HEK293 (cell line): ENCODE results near the gene FAM117B.
"Not testable (repeated sequence)": the region's sequence is repeated elsewhere in the genome, so short reads cannot be mapped to it uniquely, and the experiment has no call there.

ENCODE experiments used
- CTCF ChIA-PET: fragments of 350-600 bp; formaldehyde crosslinking; extraction: SDS; loops from one replicate; lab custom pipeline; 2021; ENCODE audit warnings: antibody characterized with exemption; lab: Yijun Ruan, JAX
- POLR2A ChIA-PET: fragments of 300-600 bp; formaldehyde crosslinking; extraction: SDS; loops from one replicate; lab custom pipeline; 2020; ENCODE audit warnings: antibody characterized with exemption, inconsistent platforms; lab: Yijun Ruan, JAX
- H3K27ac ChIP-seq: fragments of 200-500 bp; sonication (Bioruptor generic); 2 replicates; pipeline ENCODE4 v1.5.1; 2014; ENCODE audit warnings: low read depth, low read length, control low read depth, inconsistent platforms; ENCODE audit errors: extremely low read depth
- H3K36me3 ChIP-seq, 2 experiments: fragments of 200-500 bp in 1 of 2; sonication (Bioruptor generic) in 1 of 2; 1 replicate in 1 of 2; 2 replicates in 1 of 2; pipeline ENCODE4 v1.5.1; 2014 to 2017; ENCODE audit warnings: inconsistent platforms in 2 of 2, low read length in 2 of 2; ENCODE audit not compliant: control insufficient read depth in 2 of 2, insufficient read depth in 1 of 2
- H3K4me1 ChIP-seq: fragments of 200-500 bp; sonication (Bioruptor generic); 2 replicates; pipeline ENCODE4 v1.5.1; 2014; ENCODE audit warnings: mild to moderate bottlenecking, low read length, inconsistent platforms; ENCODE audit not compliant: control insufficient read depth, insufficient read depth
- H3K4me3 ChIP-seq: 2 replicates; pipeline ENCODE4 v1.5.1; 2011; ENCODE audit warnings: low read depth, mild to moderate bottlenecking, control low read depth, low read length, moderate library complexity
- H3K9me3 ChIP-seq: fragments of 200-500 bp; sonication (Bioruptor generic); 2 replicates; pipeline ENCODE4 v1.5.1; 2014; ENCODE audit warnings: low read depth, low read length, inconsistent platforms; ENCODE audit not compliant: control insufficient read depth, insufficient read depth
- BCL11A ChIP-seq: fragments of 450-650 bp; formaldehyde crosslinking; IDR thresholded peaks from 2 replicates; pipeline ENCODE4 v1.5.1; 2016; ENCODE audit warnings: low read depth, missing biosample characterization, missing genetic modification characterization
- CTCF ChIP-seq: fragments of 450-650 bp; formaldehyde crosslinking; IDR thresholded peaks from 2 replicates; pipeline ENCODE4 v1.5.1; 2016; ENCODE audit warnings: missing biosample characterization, missing genetic modification characterization
- IKZF3 ChIP-seq: fragments of 450-650 bp; IDR thresholded peaks from 2 replicates; pipeline ENCODE4 v1.5.0; 2018; ENCODE audit warnings: missing biosample characterization, mild to moderate bottlenecking, missing genetic modification characterization, moderate library complexity
- SCRT1 ChIP-seq: fragments of 450-650 bp; formaldehyde crosslinking; IDR thresholded peaks from 2 replicates; pipeline ENCODE4 v1.5.1; 2016; ENCODE audit warnings: missing biosample characterization, missing genetic modification characterization, borderline replicate concordance
- SCRT2 ChIP-seq: fragments of 450-650 bp; formaldehyde crosslinking; IDR thresholded peaks from 2 replicates; pipeline ENCODE4 v1.5.1; 2016; ENCODE audit warnings: missing biosample characterization, missing genetic modification characterization
- ZNF114 ChIP-seq: fragments of 450-650 bp; formaldehyde crosslinking; IDR thresholded peaks from 2 replicates; pipeline ENCODE4 v1.5.0; 2017; ENCODE audit warnings: missing biosample characterization, missing genetic modification characterization
- ZNF174 ChIP-seq: fragments of 450-650 bp; formaldehyde crosslinking; IDR thresholded peaks from 2 replicates; pipeline ENCODE4 v1.5.0; 2017; ENCODE audit warnings: missing biosample characterization, mild to moderate bottlenecking, missing genetic modification characterization
- ZNF510 ChIP-seq: fragments of 450-650 bp; formaldehyde crosslinking; IDR thresholded peaks from 2 replicates; pipeline ENCODE4 v1.5.1; 2018; ENCODE audit warnings: mild to moderate bottlenecking, missing genetic modification characterization, missing biosample characterization; ENCODE audit not compliant: insufficient replicate concordance
- ZNF621 ChIP-seq: fragments of 450-650 bp; formaldehyde crosslinking; IDR thresholded peaks from 2 replicates; pipeline ENCODE4 v1.5.1; 2017; ENCODE audit warnings: missing biosample characterization, missing genetic modification characterization
- ZNF629 ChIP-seq: fragments of 450-650 bp; formaldehyde crosslinking; IDR thresholded peaks from 2 replicates; pipeline ENCODE4 v1.5.1; 2017; ENCODE audit warnings: missing biosample characterization, missing genetic modification characterization
- ZNF76 ChIP-seq: fragments of 450-650 bp; formaldehyde crosslinking; IDR thresholded peaks from 2 replicates; pipeline ENCODE4; 2016; ENCODE audit warnings: low read depth, missing biosample characterization, missing genetic modification characterization, borderline replicate concordance
- ZSCAN16 ChIP-seq: fragments of 450-650 bp; formaldehyde crosslinking; IDR thresholded peaks from 2 replicates; pipeline ENCODE4 v1.5.1; 2016; ENCODE audit warnings: missing biosample characterization, missing genetic modification characterization
- ZSCAN4 ChIP-seq: fragments of 450-650 bp; formaldehyde crosslinking; IDR thresholded peaks from 2 replicates; pipeline ENCODE4 v1.5.1; 2017; ENCODE audit warnings: missing biosample characterization, missing genetic modification characterization

Gene FAM117B

GRCh38 chr2:202660796-202661195, 26.0 kb downstream of the FAM117B start:
- CTCF ChIA-PET, result interaction anchor here (0.7 kb wide), 1 partner anchor 170 kb away, joined by 3 read pairs; no protein-coding TSS in a partner anchor
- H3K4me1 ChIP-seq, result peaks cover 11% of the 10 kb centered on the region
- no peak overlapping the region for H3K4me3 ChIP-seq
- no peak for TF ChIP-seq ZNF510 (tag by site-specific recombination)
- TF ChIP-seq CTCF (tag by site-specific recombination), result no peak
- no peak for TF ChIP-seq ZNF621
- no peak for TF ChIP-seq BCL11A
- POLR2A ChIA-PET, result no interaction called here
- H3K36me3 ChIP-seq, result no peaks in the 10 kb centered on the region
- no peaks in the 10 kb centered on the region for H3K9me3 ChIP-seq
- H3K27ac ChIP-seq, result no peak overlapping the region

DNA sequence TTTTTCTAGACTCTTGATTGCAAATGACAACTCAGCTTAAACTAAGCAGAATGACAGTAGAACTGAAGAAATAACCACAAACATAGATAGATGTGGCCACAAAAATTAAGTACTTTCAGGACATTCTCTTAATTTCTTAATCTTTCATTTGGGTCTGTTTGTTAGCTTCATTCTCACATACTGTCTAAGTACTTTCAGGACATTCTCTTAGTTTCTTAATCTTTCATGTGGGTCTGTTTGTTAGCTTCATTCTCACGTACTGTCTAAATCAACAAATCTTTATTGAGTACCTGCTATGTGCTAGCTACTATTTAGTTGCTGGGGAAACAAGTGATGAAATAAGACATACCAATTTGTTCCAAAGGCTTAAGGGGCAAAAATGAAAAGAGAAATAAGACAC, 35.1 kb downstream of the FAM117B start:
- Histone ChIP-seq H3K4me3 (no peak overlapping the region), H3K36me3 (no peaks in the 10 kb centered on the region), H3K9me3 (no peaks in the 10 kb centered on the region), H3K4me1 (0 out of 2 replicates have a peak, but pooled peaks cover 3% of the 10 kb centered on the region), H3K27ac (no peak overlapping the region)
- CTCF ChIA-PET, result interaction anchor here (0.5 kb wide), 1 partner anchor 221 kb away, joined by 3 read pairs; no protein-coding TSS in a partner anchor
- TF ChIP-seq ZNF76 (tag by site-specific recombination) (no peak), IKZF3 (tag by site-specific recombination) (no peak), ZNF114 (tag by site-specific recombination) (no peak), ZNF174 (tag by site-specific recombination) (no peak), ZNF629 (tag by site-specific recombination) (no peak)
- POLR2A ChIA-PET, result no interaction called here

- Histone ChIP-seq H3K9me3 (no peaks in the 10 kb centered on the region), H3K27ac (no peak overlapping the region), H3K4me1 (0 out of 2 replicates have a peak, but pooled peaks cover 3% of the 10 kb centered on the region)
- TF ChIP-seq ZSCAN4 (tag by site-specific recombination) (no peak), ZSCAN16 (tag by site-specific recombination) (peak; percentile 68; the same call in 1 of the 2 replicates)
- TF ChIP-seq, all 188 proteins: peak for 1
- no peaks in the 10 kb centered on the region for H3K36me3 ChIP-seq
- POLR2A ChIA-PET, result no interaction called here
- CTCF ChIA-PET, result no interaction called here
- H3K4me3 ChIP-seq, result no peak overlapping the region
Observed at GRCh38 chr2:202671317-202672035, 36.7 kb downstream of the FAM117B start.

GRCh38 chr2:202675097-202675496, 40.3 kb downstream of the FAM117B start:
- H3K4me1 ChIP-seq, H3K9me3 ChIP-seq, H3K4me3 ChIP-seq, CTCF ChIA-PET, H3K36me3 ChIP-seq, H3K27ac ChIP-seq, POLR2A ChIA-PET: not testable (repeated sequence)
- TF ChIP-seq SCRT1 (tag by site-specific recombination) (peak; percentile 54; the same call in 1 of the 2 replicates), SCRT2 (tag by site-specific recombination) (peak; percentile 65)
